Kidney glomerular epithelial cell (primary cell): ENCODE results near the gene PSMD13.
"Not testable (repeated sequence)": the region's sequence is repeated elsewhere in the genome, so short reads cannot be mapped to it uniquely, and the experiment has no call there.

Experiments
- DNase-seq: peaks from one replicate; lab custom pipeline; 2025; lab: John Stamatoyannopoulos, UW

The PSMD13 gene

DNA sequence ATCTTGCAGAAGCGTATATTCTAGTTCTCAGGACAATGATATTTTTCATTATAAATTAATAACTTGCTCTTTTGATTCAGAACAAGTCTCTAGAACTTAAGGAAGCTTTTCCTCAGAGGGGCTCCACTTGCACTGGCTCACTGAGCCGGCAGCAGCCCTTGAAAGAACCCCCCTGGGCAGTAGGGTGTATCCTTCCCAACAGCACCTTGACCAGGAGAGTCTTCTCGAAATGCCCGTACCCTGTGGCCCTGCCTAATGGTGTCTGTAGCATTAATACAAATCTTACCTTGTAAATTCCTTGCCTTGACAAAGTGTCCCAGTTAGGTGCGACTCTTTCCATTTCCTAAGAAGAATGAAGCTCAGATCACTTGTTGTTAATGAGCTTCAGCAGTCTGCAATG lies 13.5 kb downstream of the PSMD13 start:
- DNase-seq, result no peak

DNA sequence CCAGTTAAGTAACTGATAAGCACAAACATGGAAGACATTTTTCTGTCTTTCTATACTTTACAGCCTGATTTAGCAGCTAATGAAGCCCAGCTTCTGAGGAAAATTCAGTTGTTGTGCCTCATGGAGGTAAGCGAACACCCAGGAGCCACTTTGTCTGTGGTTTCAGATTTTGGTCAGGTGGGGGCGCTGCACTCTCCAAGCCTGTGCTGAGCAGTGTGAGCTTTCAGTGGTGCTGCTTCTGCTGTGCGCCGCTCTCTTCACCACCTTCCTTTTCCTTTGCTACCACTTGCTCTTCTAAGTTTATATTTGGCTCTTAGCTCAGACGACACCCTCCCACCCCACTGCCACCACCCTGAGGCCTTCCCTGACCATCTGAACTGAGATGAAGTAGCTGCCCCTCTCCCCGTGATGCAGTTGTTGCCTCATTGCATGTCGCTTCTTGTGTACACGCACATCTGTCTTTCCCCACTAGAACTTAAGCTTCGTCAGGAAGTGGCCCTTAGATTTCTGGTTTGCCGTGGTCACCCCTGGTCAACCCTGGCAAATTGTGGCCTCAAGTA lies 14.0 kb downstream of the PSMD13 start:
- no peak for DNase-seq

DNA sequence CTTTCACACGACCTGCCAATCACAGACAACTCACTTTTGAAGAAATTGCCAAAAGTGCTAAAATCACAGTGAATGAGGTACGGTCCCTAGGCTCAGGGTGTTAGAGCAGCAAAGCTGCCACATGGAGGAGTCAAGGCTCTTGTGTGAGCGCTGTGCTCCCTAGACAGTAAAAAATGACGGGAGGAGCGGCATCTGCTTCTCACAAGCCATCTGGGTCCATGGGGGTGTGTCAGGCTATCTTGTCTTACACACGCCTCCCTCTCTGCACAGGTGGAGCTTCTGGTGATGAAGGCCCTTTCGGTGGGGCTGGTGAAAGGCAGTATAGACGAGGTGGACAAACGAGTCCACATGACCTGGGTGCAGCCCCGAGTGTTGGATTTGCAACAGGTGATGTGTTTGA lies 14.8 kb downstream of the PSMD13 start:
- DNase-seq, result no peak

DNA sequence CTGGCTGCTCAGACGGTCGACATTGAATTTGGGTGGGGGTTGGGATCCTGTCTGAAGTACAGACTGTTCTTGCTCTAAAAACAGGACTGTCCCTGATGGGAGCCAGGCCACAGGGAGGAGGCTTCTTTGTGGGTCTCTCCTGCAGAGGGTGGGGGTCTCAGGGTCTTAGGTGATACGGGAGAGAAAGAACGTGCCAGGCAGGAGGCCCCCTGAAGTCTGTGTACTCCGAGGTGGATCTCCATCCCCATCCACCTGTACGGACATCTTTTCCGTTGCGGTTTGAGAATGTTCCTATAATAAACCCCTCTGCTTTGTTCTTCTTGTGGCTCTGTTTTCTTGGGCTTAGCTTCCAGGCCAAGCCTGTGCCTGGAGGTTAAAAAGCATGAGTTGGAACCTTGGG lies 15.9 kb downstream of the PSMD13 start:
- DNase-seq, result no peak

DNA sequence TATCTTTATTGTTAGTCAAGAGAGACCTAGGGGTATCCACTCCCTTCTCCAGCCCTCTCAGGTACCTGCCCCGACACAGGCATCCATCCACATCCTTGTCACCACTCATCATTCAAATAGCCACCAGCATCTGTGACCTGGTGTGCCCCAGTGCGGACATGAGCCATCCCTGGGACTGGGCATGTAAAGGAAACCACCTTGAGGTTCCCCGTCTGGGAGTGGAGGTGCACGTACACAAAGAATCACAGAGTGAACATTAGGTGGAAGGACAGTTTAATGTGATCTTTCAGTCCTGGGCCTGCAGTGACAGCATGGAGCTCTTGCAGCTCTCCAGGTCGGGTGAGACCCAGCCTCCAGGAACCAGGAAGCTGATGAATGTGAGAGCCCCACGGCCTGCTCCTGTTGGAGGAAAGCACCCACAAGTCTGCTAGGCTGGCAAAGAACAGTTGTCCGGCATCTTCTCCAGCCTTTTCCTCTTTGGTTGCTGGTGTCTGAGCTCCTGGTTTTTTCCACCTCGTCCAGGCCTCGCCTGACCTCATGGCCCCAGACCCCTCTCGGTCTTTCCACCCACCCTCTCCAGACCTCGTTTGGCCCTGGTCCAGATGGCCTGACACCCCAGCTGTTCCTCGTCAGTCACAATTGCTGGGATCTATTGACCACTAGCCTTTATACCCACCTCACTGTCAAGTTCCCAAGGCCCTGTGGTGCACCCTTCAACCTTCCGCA lies 16.5 kb downstream of the PSMD13 start:
- DNase-seq, result no peak

DNA sequence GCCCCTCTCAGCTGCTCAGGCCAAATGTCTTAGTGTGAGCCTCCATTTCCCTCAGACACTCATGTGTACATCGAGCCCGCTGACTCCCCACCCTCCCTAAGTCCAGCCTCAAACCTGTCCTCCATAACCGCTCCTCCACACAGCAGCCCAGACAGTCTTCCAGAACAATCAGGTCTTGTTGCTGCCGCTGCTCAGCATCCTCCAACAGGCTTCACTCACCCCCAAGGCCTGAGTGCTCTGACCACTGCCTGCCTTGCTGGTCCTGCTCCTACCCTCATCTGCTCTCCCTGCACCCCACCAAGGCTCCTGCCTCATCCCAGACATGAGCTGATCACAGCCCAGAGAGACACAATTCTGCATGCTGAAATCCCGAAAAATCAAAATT lies 17.1 kb downstream of the PSMD13 start:
- no peak for DNase-seq

DNA sequence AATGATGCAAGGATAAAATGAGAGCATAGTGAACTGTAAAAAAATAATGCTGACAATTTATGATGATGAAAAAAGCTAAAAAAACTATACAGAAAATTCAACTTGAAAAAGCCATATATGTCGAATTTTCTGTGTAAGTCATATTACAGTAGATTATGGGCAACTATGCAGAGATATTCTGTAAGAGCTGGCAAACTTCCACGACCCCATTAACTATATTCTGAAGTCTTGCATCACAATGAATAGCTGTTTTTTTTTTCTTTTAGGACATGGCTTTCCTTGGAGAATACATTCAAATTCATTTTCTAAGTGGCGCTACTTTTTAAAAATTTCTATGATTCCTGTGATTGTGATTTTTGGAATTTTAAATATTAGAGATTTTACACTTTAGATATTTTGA lies 18.4 kb downstream of the PSMD13 start:
- DNase-seq, result no peak

DNA sequence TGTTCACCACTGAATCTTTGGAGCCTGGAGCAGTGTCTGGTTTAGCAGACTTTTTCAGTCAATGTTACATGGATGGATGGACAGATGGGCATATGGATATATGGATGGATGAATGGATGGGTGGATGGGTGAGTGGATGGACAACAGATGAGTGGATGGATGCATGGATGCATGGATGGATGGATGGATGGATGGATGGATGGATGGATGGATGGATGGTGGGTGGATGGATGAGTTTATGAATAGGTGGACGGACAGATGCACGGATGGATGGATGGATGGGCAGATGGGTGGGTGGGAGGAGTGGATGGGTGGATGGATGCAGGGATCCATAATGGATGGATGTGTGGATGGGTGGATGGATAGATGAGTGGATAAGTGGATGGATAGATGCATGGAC lies 19.0 kb downstream of the PSMD13 start:
- DNase-seq, result no peak

DNA sequence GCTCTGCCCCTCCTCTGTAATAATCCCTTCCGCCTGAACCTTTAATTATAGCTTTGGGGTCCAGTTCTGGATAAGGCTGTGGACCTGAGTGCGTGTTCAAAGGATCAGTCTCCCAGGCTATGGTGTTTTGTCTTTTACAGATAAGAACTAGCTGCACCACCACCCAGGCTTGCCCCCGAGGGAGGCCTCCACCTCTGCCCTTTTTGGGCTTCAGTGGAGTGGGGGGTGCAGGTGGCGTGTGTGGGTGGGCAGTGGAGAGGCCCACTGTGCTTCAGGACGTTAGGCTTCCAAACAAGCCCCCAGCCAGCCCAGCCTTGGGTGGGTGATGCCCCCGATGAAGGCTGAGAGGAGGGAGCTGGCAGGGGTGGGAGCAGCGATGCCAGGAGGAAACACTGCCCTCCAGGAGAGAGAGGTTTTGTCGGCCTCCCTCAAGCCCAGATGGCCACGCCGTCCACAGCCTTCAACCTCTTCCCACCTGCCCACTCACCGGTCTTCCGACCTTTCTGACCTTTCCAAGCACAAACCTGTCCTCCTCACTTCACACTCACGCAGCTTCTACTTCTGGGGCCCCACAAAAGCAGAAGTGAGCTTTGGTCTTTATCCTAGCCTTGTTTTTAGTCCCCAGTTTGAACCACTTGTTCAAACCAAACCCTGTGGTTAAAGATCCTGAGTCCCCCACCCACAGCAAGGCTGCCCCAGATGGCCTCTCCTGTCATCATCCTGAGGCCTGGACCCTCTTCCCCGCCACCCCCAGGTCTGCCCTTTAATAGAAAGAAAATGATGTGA lies 20.4 kb downstream of the PSMD13 start:
- DNase-seq, result no peak

DNA sequence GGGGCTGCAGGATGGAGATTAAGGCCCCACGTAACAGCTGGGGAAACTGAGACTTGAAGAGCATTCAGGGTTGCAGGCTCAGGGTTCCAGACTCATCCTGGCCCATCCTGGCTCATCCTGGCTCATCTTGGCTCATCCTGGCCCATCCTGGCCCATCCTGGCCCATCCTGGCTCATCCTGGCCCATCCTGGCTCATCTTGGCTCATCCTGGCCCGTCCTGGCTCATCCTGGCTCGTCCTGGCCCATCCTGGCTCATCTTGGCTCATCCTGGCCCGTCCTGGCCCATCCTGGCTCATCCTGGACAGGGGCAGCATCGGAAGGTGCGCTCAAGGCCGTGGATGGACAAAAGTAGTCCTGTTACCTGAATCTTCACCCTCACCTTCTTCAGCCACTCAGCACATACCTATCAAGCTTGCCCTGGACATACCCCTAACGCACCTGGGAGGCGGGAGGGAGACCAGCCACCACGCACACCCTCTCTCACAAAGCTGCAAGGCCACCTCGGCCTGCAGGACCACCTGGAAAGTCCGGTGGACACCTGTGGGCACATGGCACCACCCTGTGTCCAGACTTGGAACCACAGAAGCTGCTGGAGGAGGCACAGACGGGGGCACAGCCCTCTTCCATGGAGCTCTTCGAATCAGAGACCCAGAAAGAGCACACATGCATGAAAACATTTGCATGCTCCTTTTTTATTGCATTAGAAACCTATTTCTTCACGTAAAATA lies 21.2 kb downstream of the PSMD13 start:
- no peak for DNase-seq

DNA sequence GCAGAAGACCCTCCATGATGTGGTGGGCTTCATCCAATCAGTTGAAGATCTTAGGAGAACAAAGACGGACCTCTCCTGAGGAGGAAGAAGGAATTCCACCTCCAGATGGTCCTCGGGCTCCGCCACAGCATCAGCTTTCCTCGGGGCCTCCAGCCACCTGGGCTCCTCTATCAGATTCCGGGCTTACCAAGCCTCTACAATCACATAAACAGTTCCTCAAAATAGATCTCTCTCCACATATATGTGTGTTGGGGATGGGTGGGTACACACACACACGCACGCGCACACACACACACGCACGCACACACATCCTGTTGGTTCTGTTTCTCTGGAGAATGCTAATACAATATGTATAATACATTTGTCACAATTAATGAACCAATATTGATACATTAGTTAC lies 22.6 kb downstream of the PSMD13 start:
- DNase-seq, result no peak

DNA sequence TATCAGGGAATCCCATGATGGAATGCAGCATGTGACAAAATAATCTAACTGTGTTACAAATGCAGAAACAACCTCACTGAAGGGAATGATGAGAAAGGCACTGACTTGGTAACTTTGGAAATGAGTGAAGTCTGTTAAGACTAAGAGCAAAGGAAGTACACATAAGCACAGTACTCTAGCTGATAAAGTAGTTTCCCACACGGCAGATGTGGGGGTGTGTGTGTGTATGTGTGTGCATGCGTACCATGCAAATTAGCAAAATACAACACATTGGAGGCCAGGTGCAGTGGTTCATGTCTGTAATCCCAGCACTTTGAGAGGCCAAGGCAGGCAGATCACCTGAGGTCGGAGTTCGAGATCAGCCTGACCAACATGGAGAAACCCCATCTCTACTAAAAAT lies 24.8 kb downstream of the PSMD13 start:
- DNase-seq, result no peak

DNA sequence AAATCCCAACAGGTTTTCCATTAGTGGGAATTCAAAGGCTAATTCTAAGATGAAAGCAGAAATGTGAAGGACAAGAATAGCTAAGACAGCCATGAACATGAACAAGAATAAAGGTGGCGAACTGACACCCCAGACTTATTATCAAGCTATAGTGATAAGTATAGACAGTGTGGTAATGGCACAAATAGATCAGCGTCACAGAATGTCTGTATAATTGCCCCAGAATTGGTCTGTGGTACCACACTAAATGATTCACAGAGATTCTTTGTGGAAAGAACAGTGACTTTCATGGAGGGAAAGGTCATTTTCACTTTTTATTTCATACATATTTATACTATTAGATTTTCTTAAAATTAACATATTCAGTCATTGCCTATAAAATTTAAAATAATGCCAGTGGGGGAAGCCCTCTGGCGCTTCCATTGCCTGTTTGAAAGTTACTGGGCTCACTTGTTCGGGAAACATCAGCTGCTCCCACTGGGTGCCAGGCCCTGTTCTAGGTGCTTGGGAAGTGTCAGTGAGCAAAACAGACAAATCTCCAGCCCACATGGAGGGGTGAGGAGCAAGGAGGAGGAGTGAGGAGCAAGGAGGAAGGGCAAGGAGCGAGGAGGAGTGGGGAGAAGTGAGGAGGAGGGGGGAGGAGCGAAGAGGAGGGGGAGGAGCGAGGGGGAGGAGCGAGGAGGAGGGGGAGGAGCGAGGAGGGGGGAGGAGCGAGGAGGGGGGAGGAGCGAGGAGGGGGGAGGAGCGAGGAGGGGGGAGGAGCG lies 30.1 kb downstream of the PSMD13 start:
- DNase-seq, result no peak

DNA sequence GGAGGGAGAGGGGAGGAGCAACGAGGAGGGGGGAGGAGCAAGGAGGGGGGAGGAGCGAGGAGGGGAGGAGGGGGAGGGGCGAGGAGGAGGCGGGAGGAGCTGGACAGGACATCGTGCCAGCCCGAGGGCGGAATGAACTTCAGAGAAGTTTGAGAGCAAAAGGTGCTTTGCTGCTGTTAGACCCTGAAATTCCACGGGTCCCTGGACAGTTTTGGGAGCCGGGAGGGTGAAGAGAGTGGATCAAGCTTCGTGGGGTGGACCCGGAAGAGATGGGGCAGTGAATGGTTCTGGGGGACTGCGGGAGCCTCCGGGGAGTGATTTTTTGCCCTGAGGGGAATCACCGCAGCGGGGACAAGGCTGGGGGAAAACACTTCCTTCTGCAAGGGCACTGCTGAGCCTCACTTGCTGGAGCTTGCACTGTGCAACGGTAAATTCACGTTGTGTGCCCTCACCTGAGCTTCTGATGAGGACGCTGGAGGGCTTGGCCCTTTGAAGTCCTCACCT lies 30.8 kb downstream of the PSMD13 start:
- no peak for DNase-seq

DNA sequence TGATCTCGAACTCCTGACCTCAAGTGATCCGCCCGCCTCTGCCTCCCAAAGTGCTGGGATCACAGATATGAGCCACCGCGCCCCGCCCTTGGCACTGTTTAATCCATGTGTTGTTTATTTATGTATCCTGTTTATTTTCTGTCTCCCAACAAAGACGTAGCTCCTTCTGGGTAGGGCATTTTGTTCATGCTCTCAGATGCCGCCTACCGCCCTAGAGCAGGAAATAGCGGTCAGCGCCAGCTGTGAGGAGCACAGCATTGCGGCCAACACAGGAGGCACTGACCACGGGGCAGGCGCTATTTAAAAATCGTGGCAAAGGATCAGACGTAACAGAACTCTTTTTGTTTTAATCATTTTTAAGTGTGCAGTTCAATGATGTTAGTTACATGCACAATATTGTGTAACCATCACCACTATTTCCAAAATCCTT lies 32.0 kb downstream of the PSMD13 start:
- DNase-seq, result not testable (repeated sequence)

DNA sequence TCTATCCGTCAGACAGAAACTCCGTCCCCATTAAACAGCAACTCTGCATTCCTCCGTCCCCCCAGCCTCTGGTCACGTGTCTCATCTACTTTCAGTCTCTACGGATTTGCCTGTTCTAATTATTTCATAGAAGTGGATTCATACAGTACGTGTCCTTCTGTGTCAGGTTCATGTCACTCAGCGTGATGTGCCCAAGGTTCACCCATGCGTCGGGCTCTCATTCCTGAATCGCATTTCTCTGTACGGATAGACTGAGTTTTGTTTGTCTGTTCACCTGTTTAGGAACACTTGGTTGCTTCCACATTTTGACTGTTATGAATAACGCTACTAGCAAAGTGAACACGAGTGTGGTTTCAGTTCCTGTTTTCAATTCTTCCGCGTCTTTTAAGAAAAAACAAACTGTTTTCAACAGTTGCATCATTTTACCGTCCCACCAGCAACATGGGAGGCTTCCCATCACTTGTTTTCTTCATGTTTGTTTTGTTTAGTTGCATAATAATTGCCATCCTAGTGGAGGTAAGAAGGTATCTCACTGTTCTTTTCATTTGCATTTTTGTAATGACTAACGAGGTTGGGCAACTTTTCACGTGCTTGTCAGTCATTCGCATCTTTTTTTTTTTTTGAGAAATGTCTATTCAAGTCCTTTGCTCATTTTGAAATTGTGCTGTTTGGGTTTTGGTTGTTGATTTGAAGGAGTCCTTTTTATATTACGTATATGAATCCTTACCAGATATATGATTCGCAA lies 32.5 kb downstream of the PSMD13 start:
- no peak for DNase-seq

DNA sequence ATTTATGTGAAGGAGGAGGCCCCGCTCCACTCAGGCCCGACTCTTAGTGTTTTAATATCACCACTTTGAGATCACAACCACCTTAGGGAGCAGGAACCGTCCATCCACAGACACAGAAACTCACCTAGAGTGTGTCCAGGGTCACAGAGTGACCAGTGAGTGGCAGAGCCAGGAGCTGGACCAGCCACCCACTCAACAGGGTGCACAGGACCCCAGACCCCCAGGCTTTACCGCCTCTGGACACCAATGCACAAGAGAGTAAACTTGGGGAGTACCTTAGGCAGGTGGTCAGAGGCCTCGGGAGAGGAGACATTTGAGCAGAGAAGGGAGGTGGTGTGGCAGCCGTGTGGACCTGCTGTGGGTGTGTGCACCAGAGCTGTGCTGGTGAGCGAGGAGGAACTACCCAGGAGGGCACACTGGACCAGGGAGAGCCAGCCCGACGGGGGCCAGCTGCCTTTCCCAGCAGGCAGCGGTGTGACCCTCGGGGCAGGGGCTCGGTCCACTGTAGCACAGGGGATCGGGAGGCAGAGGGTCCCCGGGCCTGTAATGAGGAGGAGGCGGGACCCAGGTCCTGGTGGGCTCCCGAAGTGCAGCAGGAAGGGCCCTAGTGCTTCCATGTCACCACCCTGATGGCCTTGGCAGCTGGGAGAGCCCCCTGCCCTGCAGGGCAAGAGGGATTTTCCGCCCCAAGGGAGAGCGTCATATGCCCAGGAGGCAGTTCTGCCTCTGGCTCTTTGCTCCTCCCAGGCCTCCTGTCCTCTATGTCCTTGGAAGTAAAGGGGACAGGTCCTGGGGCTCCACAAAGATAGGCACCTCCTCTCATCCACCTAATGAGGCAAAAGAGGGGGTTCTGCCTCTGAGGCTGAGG lies 33.9 kb downstream of the PSMD13 start:
- no peak for DNase-seq

DNA sequence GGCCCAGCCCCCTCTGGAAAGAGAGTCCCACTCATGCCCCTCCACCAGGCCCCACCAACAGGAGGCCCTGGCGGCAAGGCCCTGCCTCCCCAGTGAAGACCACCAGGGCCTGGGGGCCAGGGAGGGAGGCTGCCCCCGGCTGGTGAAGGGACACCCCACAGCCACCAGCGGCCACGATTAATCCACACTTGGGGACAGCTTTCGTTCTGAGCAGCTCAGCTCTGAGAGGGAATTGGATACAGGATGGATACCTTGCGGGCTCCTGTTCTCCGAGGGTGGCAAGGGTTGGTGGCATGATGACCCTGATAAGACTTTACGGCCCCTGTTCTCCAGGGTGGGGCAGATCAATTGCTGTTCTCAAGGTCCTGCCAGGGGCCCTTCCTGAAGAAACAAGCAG lies 34.5 kb downstream of the PSMD13 start:
- DNase-seq, result no peak

DNA sequence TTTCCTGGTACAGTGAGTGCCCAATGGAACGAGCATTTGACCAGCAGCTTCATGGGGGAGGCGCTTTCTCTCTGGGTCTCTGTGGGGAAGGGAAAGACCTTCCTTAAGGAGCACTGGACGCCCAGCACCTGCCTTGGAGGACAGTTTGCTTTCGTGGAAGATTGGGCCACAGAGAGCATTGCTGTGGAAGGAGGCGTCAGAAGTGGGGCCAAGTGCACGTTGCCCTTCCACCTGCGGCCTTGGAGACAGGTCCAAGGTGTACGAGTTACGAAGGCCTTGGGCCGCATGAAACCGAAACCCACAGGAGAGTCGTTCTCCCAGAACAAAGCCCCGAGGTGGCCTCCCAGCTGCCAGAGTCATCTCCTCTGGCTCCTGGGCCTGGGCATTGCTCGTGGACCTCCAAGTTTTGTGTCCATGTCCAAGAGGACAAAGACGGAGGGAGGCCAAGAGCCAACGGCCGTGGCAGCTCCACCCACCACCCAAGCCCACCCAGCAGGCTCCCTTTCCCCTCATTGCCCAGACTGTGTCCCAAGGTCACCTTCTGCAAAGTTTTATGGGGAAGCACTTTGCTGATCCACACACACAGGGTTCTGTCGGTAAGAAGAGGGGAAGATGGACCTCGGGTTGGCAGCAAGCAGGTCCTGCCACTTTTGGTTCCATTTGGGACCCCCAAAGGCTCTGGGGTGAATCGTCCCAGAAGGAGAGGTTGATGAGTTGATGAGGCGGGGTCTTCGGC lies 35.6 kb downstream of the PSMD13 start:
- DNase-seq, result no peak

DNA sequence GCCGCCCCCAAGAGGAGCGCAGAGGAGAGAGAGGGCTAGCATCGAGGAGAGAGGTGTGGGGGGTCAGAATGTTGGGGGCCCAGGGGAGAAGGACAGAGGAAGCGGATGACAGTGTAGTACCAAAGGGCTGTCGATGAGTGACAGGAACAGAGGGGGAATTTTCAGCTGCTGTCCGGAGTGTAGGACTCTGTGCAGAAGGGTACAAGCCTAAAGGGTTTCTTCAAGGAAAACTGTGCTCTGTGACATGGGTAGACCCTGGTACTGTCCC lies 36.1 kb downstream of the PSMD13 start:
- no peak for DNase-seq
